Activated CD8-positive, alpha-beta memory T cell treated with anti-CD3 and anti-CD28 coated beads, Interleukin-2, amount 10 ng/mL, durations not matched to agents 7 days and 5 days (primary cell): ENCODE data around the gene DNAJC12. TPM values are rescaled to one million over a fixed set of nuclear protein-coding genes. Genes with fewer than 3 reads are reported as not detected.
"Not testable (repeated sequence)": the region's sequence is repeated elsewhere in the genome, so short reads cannot be mapped to it uniquely, and the experiment has no call there.

ENCODE experiments used
- ATAC-seq: fragments of 150-1000 bp; cut with Tn5 transposase; one replicate; pipeline ENCODE4 v1.10.0; 2021; ENCODE audit warnings: moderate library complexity
- CTCF ChIA-PET: fragments of 350-600 bp; sonication (Branson Sonifier 250); formaldehyde crosslinking; loops from one replicate; lab custom pipeline; 2021; ENCODE audit warnings: antibody characterized with exemption; lab: Charles Lee
- DNase-seq: peaks from one replicate; pipeline ENCODE4 v3.0.0-alpha.2; 2020
- H3K27ac Mint-ChIP-seq: one replicate; pipeline ENCODE4 v1.8.0; 2021; ENCODE audit warnings: mild to moderate bottlenecking, mixed read lengths
- H3K27me3 Mint-ChIP-seq: one replicate; pipeline ENCODE4 v1.8.0; 2021; ENCODE audit warnings: mixed read lengths
- H3K36me3 Mint-ChIP-seq: one replicate; pipeline ENCODE4 v1.8.0; 2021; ENCODE audit warnings: mild to moderate bottlenecking, mixed read lengths
- H3K4me1 Mint-ChIP-seq: one replicate; pipeline ENCODE4 v1.8.0; 2021; ENCODE audit warnings: mixed read lengths
- H3K4me3 Mint-ChIP-seq: one replicate; pipeline ENCODE4 v1.8.0; 2021; ENCODE audit warnings: mild to moderate bottlenecking, moderate library complexity, mixed read lengths
- H3K9me3 Mint-ChIP-seq: one replicate; pipeline ENCODE4 v1.8.0; 2022; ENCODE audit warnings: low read depth, mixed read lengths
- total RNA-seq, 2 experiments: library from RNA; stranded (reverse); gene quantifications; one replicate each; pipeline ENCODE4 v1.2.3, GENCODE V29; 2021

Gene DNAJC12
- total RNA-seq, 2 experiments from 2014 or later = 8.8 to 40.8 TPM

DNA sequence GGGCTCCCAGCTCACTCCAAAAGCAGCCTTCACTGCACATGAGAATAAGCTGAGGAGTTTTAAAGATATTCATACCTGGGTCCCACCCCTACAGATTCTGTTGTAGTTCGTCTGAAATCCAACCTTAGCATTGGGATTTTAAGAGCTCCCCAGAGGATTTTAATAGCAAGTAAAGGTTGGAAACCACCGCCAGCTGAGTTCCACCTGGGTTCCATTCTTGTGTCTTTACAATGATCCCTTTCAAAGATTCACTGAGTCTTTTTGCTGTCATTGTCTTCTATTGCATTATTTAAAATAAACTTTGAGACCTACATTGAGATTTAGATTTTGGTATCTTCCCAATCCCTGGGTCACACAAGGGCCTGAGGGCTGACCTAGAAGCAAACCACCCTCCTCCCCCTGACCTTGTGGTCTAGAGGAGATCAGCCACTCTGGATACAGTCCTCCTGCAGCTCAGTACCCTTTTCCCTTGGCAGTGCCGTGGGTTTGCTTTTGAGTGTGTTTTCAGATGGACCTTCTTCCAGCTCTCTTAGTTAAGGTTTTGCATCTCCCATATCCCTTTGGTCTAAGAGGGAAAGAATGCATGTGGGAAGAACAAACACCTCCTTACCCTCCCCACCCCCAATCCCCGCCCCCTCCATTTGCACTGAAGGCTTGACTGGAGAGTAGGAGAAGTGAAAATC, 23.9 kb upstream of the DNAJC12 start:
- CTCF ChIA-PET = interaction anchor here (0.5 to 0.6 kb wide), 2 partner anchors 24 to 200 kb away, joined by 3 read pairs; no protein-coding TSS in a partner anchor
- Mint-ChIP-seq H3K27ac (no peak overlapping the region), H3K4me1 (no peaks in the 10 kb centered on the region), H3K36me3 (no peaks in the 10 kb centered on the region), H3K4me3 (no peak overlapping the region), H3K9me3 (no peaks in the 10 kb centered on the region), H3K27me3 (no peaks in the 10 kb centered on the region)
- no peak for DNase-seq
- ATAC-seq = no peak

DNA sequence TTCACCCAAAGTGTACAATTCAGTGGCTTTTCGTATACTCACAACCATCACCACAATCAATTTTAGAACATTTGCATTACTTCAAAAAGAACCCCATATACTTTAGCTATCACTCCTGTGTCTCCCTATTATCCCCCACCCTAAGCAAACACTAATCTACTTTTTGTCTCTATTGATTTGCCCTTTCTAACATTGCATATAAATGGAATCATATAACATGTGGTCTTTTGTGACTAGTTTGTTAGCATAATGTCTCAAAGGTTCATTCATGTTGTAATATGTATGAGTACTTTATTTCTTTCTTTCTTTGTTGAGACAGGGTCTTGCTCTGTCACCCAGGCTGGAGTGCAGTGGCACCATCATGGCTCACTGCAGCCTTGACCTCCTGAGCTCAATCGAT, 21.0 kb upstream of the DNAJC12 start:
- Mint-ChIP-seq H3K27me3 (no peaks in the 10 kb centered on the region), H3K9me3 (no peaks in the 10 kb centered on the region), H3K4me3 (no peak overlapping the region), H3K36me3 (no peaks in the 10 kb centered on the region), H3K27ac (no peak overlapping the region), H3K4me1 (peaks cover 6% of the 10 kb centered on the region)
- DNase-seq (no peak), ATAC-seq (no peak)
- CTCF ChIA-PET = no interaction called here

DNA sequence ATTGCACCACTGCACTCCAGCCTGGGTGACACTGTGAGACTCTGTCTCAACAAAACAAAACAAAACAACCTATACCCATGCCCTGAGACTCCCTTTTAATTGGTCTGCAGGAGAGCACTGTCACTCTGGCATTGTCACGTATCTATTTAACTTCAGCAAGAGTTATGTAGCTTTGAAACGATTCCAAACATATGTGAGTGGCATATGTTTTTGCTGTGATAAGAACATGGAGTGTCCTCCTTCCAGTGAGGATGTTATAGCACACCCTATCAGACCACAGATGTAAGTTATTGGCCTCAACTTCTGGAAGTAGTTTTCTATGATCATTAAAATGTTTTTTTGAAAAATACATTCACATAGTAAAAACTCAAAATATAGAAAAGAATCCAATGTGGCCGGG, 15.5 kb upstream of the DNAJC12 start:
- Mint-ChIP-seq H3K9me3 (no peaks in the 10 kb centered on the region), H3K4me3 (no peak overlapping the region), H3K4me1 (peaks cover 17% of the 10 kb centered on the region), H3K27me3 (no peaks in the 10 kb centered on the region), H3K27ac (no peak overlapping the region), H3K36me3 (peaks cover 1% of the 10 kb centered on the region)
- DNase-seq = no peak
- no peak for ATAC-seq
- CTCF ChIA-PET = interaction anchor here (5.4 kb wide), 1 partner anchor 302 kb away, joined by 98 read pairs; no protein-coding TSS in a partner anchor

DNA sequence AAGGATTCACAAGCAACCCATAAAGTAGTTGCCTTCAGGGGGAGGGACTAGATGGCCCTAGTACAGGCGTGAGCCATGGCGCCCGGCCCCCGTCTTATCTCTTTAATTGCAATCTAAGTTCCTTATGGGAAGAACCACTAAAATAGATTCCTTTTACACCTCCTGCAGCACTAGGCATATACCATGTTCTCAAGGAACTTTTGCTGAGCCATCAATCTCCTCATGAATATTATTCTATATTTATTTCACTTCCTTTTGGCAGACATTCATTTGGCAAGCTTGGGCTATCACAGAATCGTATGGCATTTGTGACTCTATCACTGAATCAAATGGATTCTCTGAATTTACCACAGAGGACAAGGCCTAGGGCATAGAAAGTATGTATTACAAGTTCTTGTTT, 14.8 kb upstream of the DNAJC12 start:
- H3K9me3 Mint-ChIP-seq = no peaks in the 10 kb centered on the region
- H3K36me3 Mint-ChIP-seq = peaks cover 1% of the 10 kb centered on the region
- CTCF ChIA-PET = interaction anchor here (1.8 to 5.4 kb wide), 2 partner anchors 271 to 303 kb away, joined by 3 to 98 read pairs; no protein-coding TSS in a partner anchor
- no peak overlapping the region for H3K4me3 Mint-ChIP-seq
- H3K27me3 Mint-ChIP-seq = no peaks in the 10 kb centered on the region
- H3K27ac Mint-ChIP-seq = no peak overlapping the region
- no peak for ATAC-seq
- peaks cover 17% of the 10 kb centered on the region for H3K4me1 Mint-ChIP-seq
- no peak for DNase-seq

DNA sequence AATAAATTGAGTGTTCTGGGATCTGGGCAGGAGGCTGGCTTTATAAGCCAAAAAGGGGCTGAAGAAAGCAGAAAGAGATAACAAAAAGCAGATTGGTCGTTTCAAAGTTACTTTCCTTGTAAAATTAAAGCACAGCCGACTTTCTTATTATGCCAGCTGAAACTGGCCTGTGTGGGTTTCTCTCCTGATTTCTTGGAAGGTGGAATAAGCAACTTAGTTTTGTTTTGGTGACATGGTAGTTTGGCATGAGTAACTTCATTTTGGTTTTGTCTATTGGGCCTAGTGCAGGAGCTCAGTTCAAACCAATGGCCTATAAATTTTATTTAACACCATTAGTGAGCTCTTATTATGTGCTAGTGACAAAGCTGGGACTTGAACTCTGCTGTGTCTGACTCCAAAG, 13.2 kb upstream of the DNAJC12 start:
- peaks cover 1% of the 10 kb centered on the region for H3K36me3 Mint-ChIP-seq
- H3K27ac Mint-ChIP-seq = no peak overlapping the region
- no peaks in the 10 kb centered on the region for H3K27me3 Mint-ChIP-seq
- no peak for DNase-seq
- no peak for ATAC-seq
- H3K9me3 Mint-ChIP-seq = no peaks in the 10 kb centered on the region
- CTCF ChIA-PET = interaction anchor here (0.9 to 1.8 kb wide), 4 partner anchors 63 to 451 kb away, joined by 3 to 7 read pairs (median 4); no protein-coding TSS in a partner anchor
- H3K4me1 Mint-ChIP-seq = peaks cover 17% of the 10 kb centered on the region
- H3K4me3 Mint-ChIP-seq = no peak overlapping the region

DNA sequence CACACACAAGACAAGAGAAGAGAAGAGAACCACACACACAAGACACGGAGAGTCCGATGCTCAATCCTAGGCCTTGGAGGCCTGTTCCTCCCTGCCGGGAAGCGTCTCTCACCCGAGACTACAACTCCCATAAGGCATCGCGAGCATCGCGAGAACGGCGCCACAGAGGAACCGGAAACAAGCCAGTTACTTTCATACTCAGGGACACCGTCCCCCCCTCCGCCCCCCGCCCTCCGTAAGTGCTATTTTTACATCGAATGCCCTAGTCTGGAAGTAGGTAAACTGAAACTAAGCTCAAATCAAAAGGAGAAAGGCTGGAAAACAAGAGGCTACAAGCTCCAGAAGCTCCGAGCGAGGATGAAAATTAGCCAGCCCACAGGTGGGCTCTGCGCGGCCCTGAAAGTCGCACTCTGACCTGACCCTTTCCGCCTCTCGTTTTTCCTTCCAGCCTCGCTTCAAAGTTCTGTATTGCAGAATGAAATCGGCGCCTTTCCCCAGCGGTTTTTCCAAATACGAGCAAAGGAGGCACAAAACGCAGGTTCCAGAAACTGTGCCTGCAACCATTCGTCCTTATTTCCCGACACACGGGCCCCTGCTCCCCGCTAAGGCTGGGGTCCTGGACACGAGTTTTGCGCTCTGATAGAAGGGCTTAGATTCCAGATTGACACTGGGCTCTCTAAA, 11.5 kb upstream of the DNAJC12 start:
- CTCF ChIA-PET = interaction anchor here (1.1 to 4.2 kb wide), 5 partner anchors 12 to 69 kb away, joined by 3 to 22 read pairs (median 4); partner anchors contain the start of gene DNAJC12
- Mint-ChIP-seq H3K4me1 (peaks cover 11% of the 10 kb centered on the region), H3K4me3 (peak overlapping the region; percentile 91), H3K27me3 (no peaks in the 10 kb centered on the region), H3K36me3 (peaks cover 1% of the 10 kb centered on the region), H3K27ac (peak overlapping the region; percentile 97), H3K9me3 (no peaks in the 10 kb centered on the region)
- peak; percentile 98 for DNase-seq
- ATAC-seq = peak; percentile 99

DNA sequence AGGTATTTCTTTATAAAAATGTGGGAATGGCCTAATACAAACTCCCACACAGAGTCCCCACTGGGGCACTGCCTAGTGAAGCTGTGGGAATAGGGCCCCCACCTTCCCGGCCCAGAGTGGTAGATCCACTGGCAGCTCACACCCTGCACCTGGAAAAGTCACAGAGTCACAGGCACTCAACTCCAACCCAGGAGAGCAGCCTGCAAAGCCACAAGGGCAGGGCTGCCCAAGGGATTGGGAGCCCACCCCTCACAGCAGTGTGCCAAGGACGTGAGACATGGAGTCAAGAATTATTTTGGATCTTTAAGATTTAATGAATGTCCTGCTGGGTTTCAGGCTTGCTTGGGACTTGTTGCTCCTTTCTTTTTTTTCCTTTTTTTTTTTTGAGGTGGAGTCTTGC, 5.3 kb upstream of the DNAJC12 start:
- Mint-ChIP-seq H3K36me3 (peaks cover 7% of the 10 kb centered on the region), H3K27ac (no peak overlapping the region)

DNA sequence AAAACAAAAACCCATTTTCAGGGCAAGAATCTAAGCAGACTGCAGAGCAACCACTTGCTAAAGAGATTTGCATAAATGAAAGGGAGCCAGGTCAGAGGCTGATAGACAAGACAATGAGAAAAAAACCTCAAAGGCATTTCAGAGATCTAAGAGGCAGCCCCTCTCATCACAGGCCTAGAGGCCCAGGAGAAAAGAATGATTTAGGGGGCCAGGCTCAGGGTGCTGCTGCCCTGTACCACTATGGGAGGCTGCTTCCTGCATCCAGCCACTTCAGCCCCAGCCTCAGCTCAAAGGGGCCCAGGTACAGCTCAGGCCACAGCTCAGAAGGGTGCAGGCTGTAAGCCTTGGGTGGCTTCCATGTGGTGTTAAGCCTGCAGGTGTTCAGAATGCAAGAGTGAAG, 3.7 kb upstream of the DNAJC12 start:
- H3K4me3 Mint-ChIP-seq = no peak overlapping the region

More for the DNA sequence above, 5.3 kb upstream of the DNAJC12 start:
- Mint-ChIP-seq H3K4me3 (no peak overlapping the region), H3K9me3 (no peaks in the 10 kb centered on the region), H3K27me3 (no peaks in the 10 kb centered on the region), H3K4me1 (no peaks in the 10 kb centered on the region)
- no peak for DNase-seq
- CTCF ChIA-PET = interaction anchor here (0.7 kb wide), 1 partner anchor 55 kb away, joined by 3 read pairs; no protein-coding TSS in a partner anchor
- no peak for ATAC-seq

DNA sequence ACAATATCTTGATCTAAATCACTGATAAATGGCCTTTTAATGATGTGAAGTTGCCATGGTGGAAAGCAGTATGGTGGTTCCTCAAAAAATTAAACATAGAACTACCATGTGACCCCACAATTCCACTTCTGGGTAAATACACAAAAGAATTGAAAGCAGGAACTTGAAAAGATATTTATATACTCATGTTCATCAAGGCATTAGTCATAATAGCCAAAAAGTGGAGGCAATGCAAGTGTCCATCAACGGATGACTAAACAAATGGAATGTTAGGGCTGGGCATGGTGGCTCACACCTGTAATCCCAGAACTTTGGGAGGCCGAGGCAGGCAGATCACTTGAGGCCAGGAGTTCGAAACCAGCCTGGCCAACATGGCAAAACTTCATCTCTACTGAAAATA, 2.0 kb upstream of the DNAJC12 start:
- H3K4me3 Mint-ChIP-seq = no peak overlapping the region
- DNase-seq (no peak), ATAC-seq (no peak)
- H3K27ac Mint-ChIP-seq = no peak overlapping the region
- no peaks in the 10 kb centered on the region for H3K9me3 Mint-ChIP-seq
- no peaks in the 10 kb centered on the region for H3K27me3 Mint-ChIP-seq
- H3K4me1 Mint-ChIP-seq = peaks cover 12% of the 10 kb centered on the region
- CTCF ChIA-PET = no interaction called here
- peaks cover 7% of the 10 kb centered on the region for H3K36me3 Mint-ChIP-seq

More for the DNA sequence above, 3.7 kb upstream of the DNAJC12 start:
- Mint-ChIP-seq H3K9me3 (no peaks in the 10 kb centered on the region), H3K36me3 (peaks cover 7% of the 10 kb centered on the region), H3K4me1 (peaks cover 7% of the 10 kb centered on the region), H3K27ac (no peak overlapping the region), H3K27me3 (no peaks in the 10 kb centered on the region)
- DNase-seq (no peak), ATAC-seq (no peak)
- CTCF ChIA-PET = no interaction called here

DNA sequence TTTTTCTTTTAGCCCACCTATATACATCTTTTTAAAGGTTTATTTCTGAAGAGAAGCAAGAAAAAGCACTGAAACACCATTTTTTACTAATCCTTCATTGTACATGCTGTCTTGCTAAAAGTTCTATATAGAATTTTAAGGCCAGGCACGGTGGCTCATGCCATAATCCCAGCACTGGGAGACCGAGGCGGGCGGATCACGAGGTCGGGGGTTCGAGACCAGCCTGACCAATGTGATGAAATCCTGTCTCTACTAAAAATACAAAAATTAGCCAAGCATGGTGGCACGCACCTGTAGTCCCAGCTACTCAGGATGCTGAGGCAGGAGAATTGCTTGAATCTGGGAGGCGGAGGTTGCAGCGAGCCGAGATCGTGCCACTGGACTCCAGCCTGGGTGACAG, 1.5 kb upstream of the DNAJC12 start:
- H3K27me3 Mint-ChIP-seq, CTCF ChIA-PET, H3K9me3 Mint-ChIP-seq, ATAC-seq, DNase-seq, H3K36me3 Mint-ChIP-seq, H3K4me3 Mint-ChIP-seq, H3K27ac Mint-ChIP-seq: not testable (repeated sequence)
- H3K4me1 Mint-ChIP-seq = peaks cover 12% of the 10 kb centered on the region

DNA sequence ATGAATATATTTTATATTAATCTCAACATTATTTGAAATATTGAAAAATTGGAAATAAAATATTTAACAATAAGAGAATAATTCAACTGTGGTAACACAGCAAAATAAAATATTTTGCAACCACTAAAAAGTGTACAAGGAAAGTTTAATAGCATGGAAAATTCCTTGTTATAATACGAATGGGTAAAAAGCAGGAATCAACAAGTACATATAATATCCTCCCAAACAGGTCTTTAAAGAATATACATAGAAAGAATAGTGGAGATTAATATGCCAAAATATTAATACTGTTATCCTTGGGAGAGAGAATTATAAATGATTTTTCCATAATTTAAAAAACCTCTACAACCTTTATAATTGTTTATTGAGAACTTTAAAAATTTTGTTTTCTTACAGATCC, 1.0 kb downstream of the DNAJC12 start:
- no peak overlapping the region for H3K4me3 Mint-ChIP-seq
- CTCF ChIA-PET = interaction anchor here (1.2 to 2.6 kb wide), 4 partner anchors 13 to 48 kb away, joined by 3 to 9 read pairs (median 6); no protein-coding TSS in a partner anchor

DNA sequence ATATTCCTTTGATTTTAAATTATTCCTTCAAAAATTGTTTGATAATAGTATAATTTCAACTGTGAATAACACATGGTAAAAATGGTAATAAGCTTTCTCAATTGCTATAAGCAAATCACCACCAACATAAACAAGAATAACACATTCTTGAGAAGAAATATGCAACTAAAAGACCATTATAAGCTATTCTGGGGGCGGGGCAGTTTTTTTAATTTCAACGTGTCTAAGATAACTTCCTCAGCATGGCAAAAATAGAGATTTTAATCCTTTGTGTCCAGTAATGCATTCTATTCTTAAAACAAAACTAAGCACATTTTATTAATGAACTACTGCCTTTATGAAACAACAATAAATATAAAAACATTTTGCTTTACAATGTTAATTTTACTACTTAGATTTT, 1.5 kb downstream of the DNAJC12 start:
- CTCF ChIA-PET = interaction anchor here (2.5 to 2.6 kb wide), 2 partner anchors 18 to 48 kb away, joined by 8 to 9 read pairs; no protein-coding TSS in a partner anchor
- ATAC-seq = no peak
- H3K27ac Mint-ChIP-seq = no peak overlapping the region
- peaks cover 5% of the 10 kb centered on the region for H3K36me3 Mint-ChIP-seq
- no peaks in the 10 kb centered on the region for H3K27me3 Mint-ChIP-seq
- H3K4me3 Mint-ChIP-seq = no peak overlapping the region
- H3K9me3 Mint-ChIP-seq = no peaks in the 10 kb centered on the region
- no peak for DNase-seq
- H3K4me1 Mint-ChIP-seq = peaks cover 20% of the 10 kb centered on the region

More for the DNA sequence above, 1.0 kb downstream of the DNAJC12 start:
- Mint-ChIP-seq H3K4me1 (peaks cover 17% of the 10 kb centered on the region), H3K36me3 (peaks cover 7% of the 10 kb centered on the region), H3K27me3 (no peaks in the 10 kb centered on the region), H3K27ac (no peak overlapping the region), H3K9me3 (no peaks in the 10 kb centered on the region)
- ATAC-seq (no peak), DNase-seq (no peak)

DNA sequence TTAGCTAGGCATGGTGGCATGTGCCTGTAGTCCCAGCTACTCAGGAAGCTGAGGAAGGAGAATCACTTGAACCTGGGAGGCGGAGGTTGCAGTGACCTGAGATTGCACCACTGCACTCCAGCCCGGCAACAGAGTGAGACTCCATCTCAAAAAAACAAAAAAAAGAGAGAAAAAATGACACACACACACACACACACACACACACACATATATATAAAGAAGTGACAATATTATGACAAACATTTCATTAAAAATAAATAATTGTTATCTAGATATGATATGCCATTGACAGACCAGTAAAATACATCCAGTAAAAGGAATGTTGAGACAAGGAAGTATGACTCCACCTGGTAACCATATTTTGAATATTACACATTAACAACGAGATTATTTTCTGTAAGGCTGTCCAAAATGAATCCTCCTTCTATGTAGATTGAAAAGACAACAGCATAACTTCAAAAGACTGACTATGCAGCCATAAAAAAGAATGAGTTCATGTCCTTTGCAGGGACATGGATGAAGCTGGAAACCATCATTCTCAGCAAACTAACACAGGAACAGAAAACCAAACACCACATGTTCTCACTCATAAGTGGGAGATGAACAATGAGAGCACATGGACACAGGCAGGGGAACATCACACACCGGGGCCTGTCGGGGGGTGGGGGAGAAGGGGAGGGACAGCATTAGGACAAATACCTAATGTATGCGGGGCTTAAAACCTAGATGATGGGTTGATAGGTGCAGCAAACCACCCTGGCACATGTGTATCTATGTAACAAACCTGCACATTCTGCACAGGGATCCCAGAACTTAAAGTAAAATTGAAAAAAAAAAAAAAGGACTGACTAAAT, 2.2 kb downstream of the DNAJC12 start:
- Mint-ChIP-seq H3K4me1 (peaks cover 20% of the 10 kb centered on the region), H3K4me3 (peak overlapping the region; percentile 65), H3K27ac (peak overlapping the region; percentile 58)
- CTCF ChIA-PET = interaction anchor here (2.0 to 2.6 kb wide), 2 partner anchors 19 to 47 kb away, joined by 4 to 9 read pairs; no protein-coding TSS in a partner anchor
- not testable (repeated sequence) for DNase-seq, H3K27me3 Mint-ChIP-seq, H3K9me3 Mint-ChIP-seq, ATAC-seq, H3K36me3 Mint-ChIP-seq
